Measurements from ENCODE around the gene PSEN1.

Gene PSEN1

DNA sequence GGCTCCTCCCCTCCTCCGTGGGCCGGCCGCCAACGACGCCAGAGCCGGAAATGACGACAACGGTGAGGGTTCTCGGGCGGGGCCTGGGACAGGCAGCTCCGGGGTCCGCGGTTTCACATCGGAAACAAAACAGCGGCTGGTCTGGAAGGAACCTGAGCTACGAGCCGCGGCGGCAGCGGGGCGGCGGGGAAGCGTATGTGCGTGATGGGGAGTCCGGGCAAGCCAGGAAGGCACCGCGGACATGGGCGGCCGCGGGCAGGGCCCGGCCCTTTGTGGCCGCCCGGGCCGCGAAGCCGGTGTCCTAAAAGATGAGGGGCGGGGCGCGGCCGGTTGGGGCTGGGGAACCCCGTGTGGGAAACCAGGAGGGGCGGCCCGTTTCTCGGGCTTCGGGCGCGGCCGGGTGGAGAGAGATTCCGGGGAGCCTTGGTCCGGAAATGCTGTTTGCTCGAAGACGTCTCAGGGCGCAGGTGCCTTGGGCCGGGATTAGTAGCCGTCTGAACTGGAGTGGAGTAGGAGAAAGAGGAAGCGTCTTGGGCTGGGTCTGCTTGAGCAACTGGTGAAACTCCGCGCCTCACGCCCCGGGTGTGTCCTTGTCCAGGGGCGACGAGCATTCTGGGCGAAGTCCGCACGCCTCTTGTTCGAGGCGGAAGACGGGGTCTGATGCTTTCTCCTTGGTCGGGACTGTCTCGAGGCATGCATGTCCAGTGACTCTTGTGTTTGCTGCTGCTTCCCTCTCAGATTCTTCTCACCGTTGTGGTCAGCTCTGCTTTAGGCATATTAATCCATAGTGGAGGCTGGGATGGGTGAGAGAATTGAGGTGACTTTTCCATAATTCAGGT is at the start of gene PSEN1:
Gene PSEN1, plus strand, starts transcription at position 121 of the 839 bp plus-strand sequence. CDS start 11,513 bp downstream, outside the sequence.
- peak; percentile 99 for DNase-seq

GRCh38 chr14:73091044-73091443 is 45.3 kb upstream of the PSEN1 start:
- no peak for DNase-seq

GRCh38 chr14:73097421-73097820 is 38.9 kb upstream of the PSEN1 start:
- DNase-seq = no peak

- no peak for DNase-seq
Observed at GRCh38 chr14:73100334-73100733, 36.0 kb upstream of the PSEN1 start.

DNA sequence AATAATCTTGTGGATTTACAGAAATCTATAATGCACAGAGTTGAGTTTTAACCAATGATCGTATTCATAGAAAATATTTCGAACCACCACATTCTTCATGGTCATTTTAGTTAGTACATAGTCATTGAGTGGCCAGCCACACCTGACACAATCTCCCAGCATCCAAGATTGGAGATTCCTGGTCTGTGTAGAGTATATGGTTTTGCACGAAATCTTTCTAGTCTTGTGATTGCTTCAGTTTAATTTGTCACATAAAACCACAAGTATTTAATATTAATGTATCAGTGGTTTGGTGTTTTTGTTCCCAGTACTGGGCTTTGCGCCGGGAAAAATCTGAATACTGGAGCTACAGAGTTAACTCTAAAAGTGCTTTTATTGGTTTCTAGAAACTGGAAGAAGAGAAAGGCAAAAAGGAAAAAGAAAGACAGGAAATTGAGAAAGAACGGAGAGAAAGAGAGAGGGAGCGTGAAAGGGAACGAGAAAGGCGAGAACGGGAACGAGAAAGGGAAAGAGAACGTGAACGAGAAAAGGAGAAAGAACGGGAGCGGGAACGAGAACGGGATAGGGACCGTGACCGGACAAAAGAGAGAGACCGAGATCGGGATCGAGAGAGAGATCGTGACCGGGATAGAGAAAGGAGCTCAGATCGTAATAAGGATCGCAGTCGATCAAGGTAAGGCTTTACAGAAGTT is 33.4 kb upstream of the PSEN1 start:
- DNase-seq = no peak

DNA sequence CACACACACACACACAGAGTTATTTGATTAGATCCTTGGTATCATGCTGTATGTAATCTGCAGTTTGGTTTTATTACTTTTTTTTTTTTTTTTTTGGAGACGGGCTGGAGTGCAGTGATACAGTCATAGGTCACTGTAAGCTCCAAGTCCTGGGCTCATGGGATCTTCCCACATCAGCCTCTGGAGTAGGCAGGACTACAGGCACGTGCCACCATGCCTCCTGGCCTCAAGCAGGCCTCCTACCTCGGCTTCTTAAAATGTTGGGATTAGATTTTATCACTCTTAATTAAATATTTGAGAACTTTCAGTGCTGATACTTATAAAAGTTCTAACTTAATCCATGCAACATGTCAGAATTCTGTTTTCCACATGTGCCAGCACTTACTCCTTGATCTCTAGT is 31.3 kb upstream of the PSEN1 start:
- DNase-seq = no peak

DNA sequence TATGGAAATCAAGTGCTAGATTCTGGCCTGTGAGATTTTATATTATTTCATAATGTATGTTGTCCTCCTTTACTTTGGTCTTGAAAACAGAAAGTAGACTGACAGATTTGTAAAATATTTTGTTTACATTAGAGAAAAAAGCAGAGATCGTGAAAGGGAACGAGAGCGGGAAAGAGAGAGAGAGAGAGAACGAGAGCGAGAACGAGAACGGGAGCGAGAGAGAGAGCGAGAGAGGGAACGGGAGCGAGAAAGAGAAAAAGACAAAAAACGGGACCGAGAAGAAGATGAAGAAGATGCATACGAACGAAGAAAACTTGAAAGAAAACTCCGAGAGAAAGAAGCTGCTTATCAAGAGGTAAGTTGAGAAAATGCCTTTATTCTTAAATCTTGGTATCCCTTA is 30.6 kb upstream of the PSEN1 start:
- no peak for DNase-seq

DNA sequence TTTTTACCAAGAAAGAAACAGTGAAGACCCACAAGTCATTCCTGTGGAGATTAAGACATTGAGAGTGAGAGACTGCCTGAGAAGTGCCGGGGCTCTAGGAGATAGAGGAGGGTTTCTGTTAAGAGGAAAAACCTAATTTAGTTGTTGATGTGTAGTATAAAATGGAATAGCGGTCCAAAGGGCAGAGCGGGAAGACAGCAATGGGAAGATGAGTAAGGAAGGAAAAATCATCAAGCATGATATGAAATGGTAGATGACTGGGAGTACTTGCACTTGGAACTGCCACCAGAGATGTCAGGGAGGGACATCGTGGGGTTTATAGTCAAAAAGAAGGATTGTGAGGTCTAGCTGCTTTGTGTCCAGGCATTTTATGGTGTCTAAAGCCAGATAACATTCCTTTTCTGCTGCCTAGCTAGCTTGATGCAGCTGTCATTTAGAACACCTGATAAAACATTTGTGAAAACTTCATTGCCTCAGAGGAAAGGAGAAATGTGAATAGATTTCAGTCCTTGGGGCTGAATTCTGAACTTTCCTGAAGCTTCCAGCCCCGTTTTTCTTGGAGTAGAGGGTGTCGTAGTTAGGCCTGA is 20.1 kb upstream of the PSEN1 start:
- no peak for DNase-seq

GRCh38 chr14:73124180-73124894 is 12.0 kb upstream of the PSEN1 start:
- no peak for DNase-seq

- DNase-seq = peak; percentile 62
Observed at GRCh38 chr14:73125169-73125588, 11.1 kb upstream of the PSEN1 start.

DNA sequence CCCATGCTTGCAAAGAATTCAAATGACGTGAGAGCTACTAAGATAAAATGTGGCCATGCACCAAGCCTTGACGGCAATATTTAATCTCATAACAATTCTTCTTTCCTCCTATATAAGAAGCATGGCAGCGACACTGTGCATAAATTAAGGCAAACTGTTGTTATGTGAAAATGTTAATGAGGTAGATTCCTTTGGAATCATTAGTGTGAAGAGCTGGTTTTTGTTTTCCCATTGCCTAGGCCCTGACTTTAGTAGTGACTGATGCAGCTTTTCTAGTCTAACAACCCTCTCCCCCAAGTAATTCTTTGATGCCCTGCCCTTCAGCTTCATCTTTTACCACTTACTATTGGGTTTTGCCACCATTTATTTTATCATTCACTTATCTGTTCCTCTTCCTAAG is 10.6 kb upstream of the PSEN1 start:
- no peak for DNase-seq

DNA sequence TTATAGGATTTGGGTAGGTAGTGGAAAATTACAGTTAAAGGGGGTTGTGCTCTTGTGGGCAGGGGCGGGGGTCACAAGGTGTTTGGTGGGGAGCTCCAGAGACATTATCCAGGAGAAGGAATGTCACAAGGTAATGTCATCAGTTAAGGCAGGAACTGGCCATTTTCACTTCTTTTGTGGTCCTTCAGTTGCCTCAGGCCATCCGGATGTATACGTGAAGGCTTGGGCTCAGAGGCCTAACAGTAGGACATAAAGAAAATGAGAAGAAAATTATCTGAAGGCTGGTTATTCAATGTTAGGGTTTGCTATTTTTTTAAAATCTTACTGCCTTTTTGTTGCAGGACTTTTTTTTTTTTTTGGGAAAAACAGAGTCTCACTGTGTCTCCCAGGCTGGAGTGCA is 2.5 kb upstream of the PSEN1 start:
- DNase-seq = no peak

DNA sequence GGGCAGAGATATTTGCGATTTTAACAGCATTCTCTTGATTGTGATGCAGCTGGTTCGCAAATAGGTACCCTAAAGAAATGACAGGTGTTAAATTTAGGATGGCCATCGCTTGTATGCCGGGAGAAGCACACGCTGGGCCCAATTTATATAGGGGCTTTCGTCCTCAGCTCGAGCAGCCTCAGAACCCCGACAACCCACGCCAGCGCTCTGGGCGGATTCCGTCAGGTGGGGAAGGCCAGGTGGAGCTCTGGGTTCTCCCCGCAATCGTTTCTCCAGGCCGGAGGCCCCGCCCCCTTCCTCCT is 271 bp upstream of the PSEN1 start:
- no peak for DNase-seq

DNA sequence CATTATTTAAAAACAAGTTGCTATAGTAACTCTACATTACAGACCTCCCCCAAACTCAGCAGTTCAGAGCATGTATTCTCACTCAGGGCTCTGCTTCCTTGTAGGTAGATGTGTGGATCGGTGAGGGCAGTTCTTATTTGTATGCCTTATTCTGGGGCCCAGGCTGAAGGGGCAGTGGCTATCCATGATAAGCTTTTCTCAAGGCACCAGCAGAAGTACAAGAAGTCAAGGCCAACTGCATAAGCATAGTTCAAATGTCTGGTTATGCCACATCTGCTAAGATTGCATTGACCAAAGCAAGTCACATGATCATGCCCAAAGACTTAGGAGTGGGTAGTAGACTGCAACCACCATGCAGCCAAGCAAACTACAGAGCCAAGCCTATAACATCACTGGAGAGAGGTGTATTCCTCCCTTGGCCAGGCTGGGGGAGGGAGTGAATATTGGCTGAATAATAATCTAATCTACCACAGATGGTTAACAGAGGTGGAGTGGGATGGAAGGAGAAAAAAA is 4.6 kb downstream of the PSEN1 start:
- no peak for DNase-seq

DNA sequence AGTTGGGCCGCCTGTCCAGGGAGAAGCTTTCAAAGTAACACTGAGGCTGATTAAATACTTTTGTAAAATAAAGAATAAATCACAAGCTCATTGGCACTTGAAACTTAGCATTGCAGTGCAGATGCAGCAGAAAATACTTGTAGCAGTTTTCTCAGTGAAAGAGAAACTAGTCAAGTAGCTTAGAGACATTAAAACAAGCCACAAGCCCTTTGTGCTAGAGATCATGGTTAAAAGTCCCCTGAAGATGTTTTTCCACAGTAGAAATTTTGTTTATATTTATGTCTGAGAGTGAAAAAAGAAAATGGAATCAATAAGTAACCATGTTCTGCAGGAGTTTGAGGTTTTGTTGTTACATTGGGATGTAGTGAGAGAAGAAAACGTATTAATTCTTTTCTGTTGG is 5.9 kb downstream of the PSEN1 start:
- no peak for DNase-seq

- no peak for DNase-seq
Observed at GRCh38 chr14:73143003-73143402, 6.7 kb downstream of the PSEN1 start.

DNA sequence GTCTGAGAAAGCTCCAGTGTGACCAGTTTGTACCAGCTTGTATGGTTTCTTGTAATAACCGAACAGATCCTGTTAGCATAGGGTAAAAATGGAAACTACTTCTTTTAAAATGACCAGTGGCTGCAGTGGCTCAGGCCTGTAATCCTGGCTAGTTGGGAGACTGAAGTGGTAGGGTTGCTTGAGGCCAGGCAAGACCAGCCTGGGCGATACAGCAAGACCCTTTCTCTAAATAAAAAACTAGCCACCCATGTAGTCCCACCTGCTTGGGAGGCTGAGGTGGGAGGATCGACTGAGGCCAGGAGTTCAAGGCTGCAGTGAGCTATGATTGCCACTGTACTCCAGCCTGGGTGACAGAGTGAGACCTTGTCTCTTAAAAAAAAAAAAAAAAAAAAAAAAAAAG is 7.3 kb downstream of the PSEN1 start:
- DNase-seq = no peak

- DNase-seq = no peak
Observed at GRCh38 chr14:73145371-73145770, 9.1 kb downstream of the PSEN1 start.

DNA sequence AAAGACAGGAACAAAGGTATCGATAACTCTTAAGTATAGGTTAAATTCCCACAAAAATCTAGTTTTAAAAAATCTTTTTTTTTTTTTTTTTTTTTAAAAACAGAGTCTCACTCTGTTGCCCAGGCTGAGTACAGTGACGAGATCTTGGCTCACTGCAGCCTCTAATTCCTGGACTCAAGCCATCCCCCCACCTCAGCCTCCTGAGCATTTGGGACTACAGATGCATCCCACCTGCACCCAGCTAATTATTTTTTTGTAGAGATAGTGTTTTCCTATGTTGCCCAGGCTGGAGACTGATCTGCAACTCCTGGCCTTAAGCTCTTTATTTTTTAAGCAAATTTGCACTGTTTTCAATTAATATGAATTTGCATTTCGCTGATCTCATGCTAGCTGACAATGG is 9.8 kb downstream of the PSEN1 start:
- no peak for DNase-seq

DNA sequence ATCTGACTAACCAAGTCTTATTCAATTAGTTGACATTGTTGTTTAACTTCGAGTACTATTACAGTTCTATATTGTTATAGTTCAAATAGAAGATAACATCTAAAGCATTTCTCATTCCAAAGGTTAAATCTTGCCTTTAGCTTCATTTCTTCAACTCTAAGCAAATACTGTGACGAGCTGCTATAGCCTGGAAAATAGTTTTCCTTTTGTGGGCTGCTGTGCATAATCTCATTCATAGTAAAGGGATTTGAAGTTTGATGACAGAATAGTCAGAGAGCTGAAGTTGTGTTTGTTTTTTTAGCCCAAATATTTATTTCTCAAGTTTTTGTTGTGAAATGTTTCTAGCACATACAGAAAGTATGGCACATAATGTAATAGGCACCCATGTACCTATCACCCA is 13.4 kb downstream of the PSEN1 start:
- no peak for DNase-seq

- DNase-seq = no peak
Observed at GRCh38 chr14:73153272-73153671, 17.0 kb downstream of the PSEN1 start.

- DNase-seq = no peak
Observed at GRCh38 chr14:73162251-73162650, 25.9 kb downstream of the PSEN1 start.

DNA sequence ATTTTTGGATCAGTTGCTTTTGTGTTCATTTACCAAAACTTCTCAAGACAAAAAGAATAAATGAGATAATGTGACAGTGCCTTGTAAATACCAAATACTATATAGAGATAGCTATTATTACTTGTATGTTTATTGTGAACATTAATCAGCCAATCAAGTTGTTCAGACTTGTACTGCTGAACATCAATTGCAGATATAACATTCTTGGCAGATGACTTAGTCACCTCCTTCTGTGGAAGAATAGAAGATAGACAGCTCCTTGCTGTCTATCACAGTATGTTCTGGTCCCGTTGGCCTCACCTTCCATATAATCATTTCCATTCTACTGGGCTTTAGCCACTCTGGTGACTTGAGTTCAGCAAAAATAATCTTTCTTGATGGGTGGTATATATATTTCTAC is 30.1 kb downstream of the PSEN1 start:
- DNase-seq = no peak

All from NCI-H2107 (cell line).